ENCODE measurements around the gene OXNAD1. TPM values are rescaled to one million over a fixed set of nuclear protein-coding genes. Genes with fewer than 3 reads are reported as not detected.

Gene OXNAD1
- total and polyA plus RNA-seq, 5 donors from 2014 or later: 31.1 to 109 (median 60.6) TPM

DNA sequence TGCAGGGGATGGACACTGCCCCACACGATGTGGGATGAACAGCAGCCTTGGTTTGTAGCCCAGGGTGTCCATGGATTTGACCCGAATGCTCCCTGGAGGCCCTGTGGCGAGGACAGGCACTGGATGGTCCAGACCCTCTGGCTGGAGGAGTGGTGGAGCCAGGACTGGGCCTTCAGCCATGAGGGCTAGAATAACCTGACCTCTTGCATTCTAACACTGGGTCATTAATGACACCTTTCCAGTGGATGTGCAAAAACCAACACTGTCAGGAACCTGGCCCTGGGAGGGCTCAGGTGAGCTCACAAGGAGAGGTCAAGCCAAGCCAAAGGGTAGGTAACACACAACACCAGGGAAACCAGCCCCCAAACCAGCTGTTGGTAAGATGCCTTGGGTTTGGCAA is 51.4 kb downstream of the OXNAD1 start:
- Histone ChIP-seq H3K9me3 (ENCODE audit: control insufficient read depth in 2 of 2, low read length in 2 of 2) (no peaks in the 10 kb centered on the region), H3K4me1 (ENCODE audit: control insufficient read depth, insufficient read depth, low read length, poor library complexity, severe bottlenecking) (peaks cover 90% of the 10 kb centered on the region), H3K27ac (ENCODE audit: insufficient read depth, low read length, poor library complexity, severe bottlenecking) (peak overlapping the region; percentile 34), H3K4me3 (ENCODE audit: low read depth, low read length) (no peak overlapping the region), H3K27me3 (ENCODE audit: control insufficient read depth, insufficient read depth, low read length) (no peaks in the 10 kb centered on the region), H3K36me3 (ENCODE audit: control insufficient read depth, insufficient read depth, low read length) (peaks cover 61% of the 10 kb centered on the region)
- peaks cover 59% of the 10 kb centered on the region for H3K36me3 Mint-ChIP-seq
- H3K9me3 Mint-ChIP-seq: no peaks in the 10 kb centered on the region
- peak overlapping the region in 3 of 4 donors; percentile 77 to 82 (median 79) for H3K4me3 Mint-ChIP-seq
- H3K4me1 Mint-ChIP-seq: peaks cover 33 to 97% (median 75%) of the 10 kb centered on the region in 4 donors
- DNase-seq: no peak
- peak overlapping the region; percentile 91 to 100 (median 93) for H3K27ac Mint-ChIP-seq
- H3K27me3 Mint-ChIP-seq: no peaks in the 10 kb centered on the region
- ATAC-seq (ENCODE audit: low read depth in 2 of 2): no peak

DNA sequence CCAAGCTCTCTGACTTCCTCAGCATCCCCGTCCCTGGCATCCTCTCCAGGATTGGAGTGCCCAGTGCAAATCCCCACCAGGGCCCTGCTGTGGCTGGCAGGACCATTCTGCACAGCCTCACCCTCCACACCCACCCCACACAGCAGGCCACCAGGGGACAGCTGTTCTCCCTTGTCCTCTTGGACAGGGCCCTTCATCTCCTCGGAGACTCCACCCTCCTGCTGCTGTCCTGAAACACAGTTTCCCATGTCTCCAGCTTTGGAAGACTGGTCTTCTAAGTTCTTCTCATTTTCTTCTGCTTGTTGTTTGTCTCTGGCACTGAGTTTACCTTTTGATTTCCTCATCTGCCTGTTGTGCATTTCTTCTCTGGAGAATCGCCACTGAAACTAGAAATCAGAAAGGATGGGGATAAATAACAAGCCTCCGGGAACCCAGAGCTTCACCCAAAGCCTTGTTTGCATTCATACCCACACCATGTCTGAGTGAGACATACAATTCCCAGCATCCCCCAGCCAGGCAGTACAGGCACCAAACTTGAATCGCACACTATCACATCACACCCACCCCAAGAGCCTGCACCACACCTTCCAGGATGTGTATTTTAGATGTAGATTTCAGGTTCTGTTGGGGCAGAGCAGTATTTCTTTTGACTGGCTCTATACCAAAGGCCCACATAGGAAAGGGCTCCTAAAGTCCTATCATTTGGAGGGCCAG is 52.0 kb downstream of the OXNAD1 start:
- no peak for ATAC-seq (ENCODE audit: low read depth in 2 of 2)
- Histone ChIP-seq H3K9me3 (ENCODE audit: control insufficient read depth in 2 of 2, low read length in 2 of 2) (no peaks in the 10 kb centered on the region), H3K27ac (ENCODE audit: insufficient read depth, low read length, poor library complexity, severe bottlenecking) (peak overlapping the region; percentile 58), H3K27me3 (ENCODE audit: control insufficient read depth, insufficient read depth, low read length) (no peaks in the 10 kb centered on the region), H3K36me3 (ENCODE audit: control insufficient read depth, insufficient read depth, low read length) (peaks cover 68% of the 10 kb centered on the region), H3K4me3 (ENCODE audit: low read depth, low read length) (no peak overlapping the region), H3K4me1 (ENCODE audit: control insufficient read depth, insufficient read depth, low read length, poor library complexity, severe bottlenecking) (peaks cover 84% of the 10 kb centered on the region)
- peaks cover 59% of the 10 kb centered on the region for H3K36me3 Mint-ChIP-seq
- H3K4me1 Mint-ChIP-seq: peaks cover 27 to 95% (median 69%) of the 10 kb centered on the region in 4 donors
- DNase-seq: no peak
- peak overlapping the region; percentile 91 to 100 (median 93) for H3K27ac Mint-ChIP-seq
- H3K4me3 Mint-ChIP-seq: peak overlapping the region; percentile 1 to 82 (median 74)
- no peaks in the 10 kb centered on the region for H3K27me3 Mint-ChIP-seq
- H3K9me3 Mint-ChIP-seq: no peaks in the 10 kb centered on the region

DNA sequence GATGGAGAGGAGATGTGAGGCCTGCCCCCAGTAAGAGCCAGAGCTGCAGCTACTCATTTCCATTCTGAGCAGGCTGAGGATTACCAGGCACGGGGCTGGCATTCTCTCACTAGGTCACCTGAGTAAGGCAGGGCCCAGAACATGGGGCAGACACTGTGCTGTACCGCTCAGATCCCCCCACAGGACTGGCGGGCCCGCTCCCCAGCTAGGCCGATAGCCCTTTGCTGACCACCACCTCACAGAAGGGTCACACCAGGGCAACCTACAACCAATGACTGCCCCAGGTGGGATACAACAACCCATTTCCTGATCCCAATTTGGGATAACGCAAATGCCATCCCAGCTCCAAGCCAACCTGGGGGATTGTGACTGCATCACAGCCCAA is 52.5 kb downstream of the OXNAD1 start:
- Mint-ChIP-seq H3K27ac (peak overlapping the region; percentile 91 to 100 (median 93)), H3K4me1 (peaks cover 24 to 93% (median 65%) of the 10 kb centered on the region in 4 donors), H3K27me3 (no peaks in the 10 kb centered on the region), H3K36me3 (peaks cover 59% of the 10 kb centered on the region), H3K9me3 (no peaks in the 10 kb centered on the region), H3K4me3 (peak overlapping the region in 2 of 4 donors; percentile 68 to 82)
- no peaks in the 10 kb centered on the region for H3K27me3 ChIP-seq (ENCODE audit: control insufficient read depth, insufficient read depth, low read length)
- ATAC-seq (ENCODE audit: low read depth in 2 of 2) (no peak), DNase-seq (no peak)
- peaks cover 79% of the 10 kb centered on the region for H3K4me1 ChIP-seq (ENCODE audit: control insufficient read depth, insufficient read depth, low read length, poor library complexity, severe bottlenecking)
- no peak overlapping the region for H3K4me3 ChIP-seq (ENCODE audit: low read depth, low read length)
- peak overlapping the region; percentile 58 for H3K27ac ChIP-seq (ENCODE audit: insufficient read depth, low read length, poor library complexity, severe bottlenecking)
- H3K9me3 ChIP-seq (ENCODE audit: control insufficient read depth in 2 of 2, low read length in 2 of 2): no peaks in the 10 kb centered on the region
- peaks cover 73% of the 10 kb centered on the region for H3K36me3 ChIP-seq (ENCODE audit: control insufficient read depth, insufficient read depth, low read length)

DNA sequence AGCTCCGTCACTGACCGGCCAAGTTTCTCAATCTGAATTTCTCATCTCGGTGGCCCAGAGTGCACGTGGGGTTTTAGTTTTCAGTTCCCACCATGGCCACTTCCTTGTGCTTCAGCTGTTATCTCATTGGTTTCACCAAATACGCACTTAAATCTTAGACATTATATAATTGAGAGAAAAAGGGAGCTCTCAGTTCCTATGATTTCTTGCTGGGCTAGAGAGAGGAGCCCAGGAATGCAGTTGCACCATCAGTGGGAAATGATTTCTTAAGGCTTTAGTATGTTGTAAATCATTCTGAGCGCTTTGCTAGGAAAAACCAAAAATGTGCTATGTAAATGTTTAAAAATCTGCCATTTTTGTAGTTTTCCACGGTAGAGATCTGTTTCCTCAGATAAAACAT is 53.2 kb downstream of the OXNAD1 start:
- H3K27ac Mint-ChIP-seq: peak overlapping the region; percentile 91 to 94 (median 93)
- H3K9me3 Mint-ChIP-seq: no peaks in the 10 kb centered on the region
- no peak for ATAC-seq (ENCODE audit: low read depth in 2 of 2)
- no peaks in the 10 kb centered on the region for H3K27me3 ChIP-seq (ENCODE audit: control insufficient read depth, insufficient read depth, low read length)
- H3K36me3 ChIP-seq (ENCODE audit: control insufficient read depth, insufficient read depth, low read length): peaks cover 77% of the 10 kb centered on the region
- peaks cover 58% of the 10 kb centered on the region for H3K36me3 Mint-ChIP-seq
- no peak for DNase-seq
- peaks cover 72% of the 10 kb centered on the region for H3K4me1 ChIP-seq (ENCODE audit: control insufficient read depth, insufficient read depth, low read length, poor library complexity, severe bottlenecking)
- no peaks in the 10 kb centered on the region for H3K9me3 ChIP-seq (ENCODE audit: control insufficient read depth in 2 of 2, low read length in 2 of 2)
- no peak overlapping the region for H3K4me3 ChIP-seq (ENCODE audit: low read depth, low read length)
- peak overlapping the region in 3 of 4 donors; percentile 29 to 68 (median 39) for H3K4me3 Mint-ChIP-seq
- no peaks in the 10 kb centered on the region for H3K27me3 Mint-ChIP-seq
- peak overlapping the region; percentile 58 for H3K27ac ChIP-seq (ENCODE audit: insufficient read depth, low read length, poor library complexity, severe bottlenecking)
- peaks cover 24 to 88% (median 61%) of the 10 kb centered on the region in 4 donors for H3K4me1 Mint-ChIP-seq

DNA sequence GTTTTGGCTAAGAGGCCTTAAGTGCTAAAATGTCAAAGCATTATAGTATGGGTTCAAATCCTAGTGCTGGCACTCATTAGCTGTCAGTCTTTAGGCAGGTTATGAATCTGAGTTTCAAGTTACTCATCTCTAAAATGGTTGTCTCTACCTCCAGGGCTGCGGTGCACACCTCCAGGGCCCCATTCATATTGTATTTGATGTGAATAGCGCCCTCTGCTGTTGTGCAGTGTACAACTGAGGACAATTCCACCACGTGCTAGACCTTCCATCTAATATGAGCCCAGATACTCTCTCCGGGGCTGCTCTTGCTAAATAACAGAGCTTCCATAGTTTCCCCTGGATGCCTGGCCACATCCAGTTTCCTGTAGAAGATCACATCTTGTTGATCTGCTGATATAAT is 54.3 kb downstream of the OXNAD1 start:
- Mint-ChIP-seq H3K27ac (peak overlapping the region; percentile 86 to 94 (median 93)), H3K4me1 (peaks cover 24 to 83% (median 53%) of the 10 kb centered on the region in 4 donors), H3K4me3 (peak overlapping the region; percentile 10 to 64 (median 58)), H3K27me3 (no peaks in the 10 kb centered on the region), H3K36me3 (peaks cover 60% of the 10 kb centered on the region), H3K9me3 (peaks cover 0 to 1% (median 0%) of the 10 kb centered on the region in 7 donors)
- ATAC-seq (ENCODE audit: low read depth in 2 of 2) (peak; percentile 95), DNase-seq (peak; percentile 65 to 90 (median 81))
- H3K4me1 ChIP-seq (ENCODE audit: control insufficient read depth, insufficient read depth, low read length, poor library complexity, severe bottlenecking): peaks cover 61% of the 10 kb centered on the region
- peaks cover 88% of the 10 kb centered on the region for H3K36me3 ChIP-seq (ENCODE audit: control insufficient read depth, insufficient read depth, low read length)
- no peaks in the 10 kb centered on the region for H3K9me3 ChIP-seq (ENCODE audit: control insufficient read depth in 2 of 2, low read length in 2 of 2)
- H3K27me3 ChIP-seq (ENCODE audit: control insufficient read depth, insufficient read depth, low read length): no peaks in the 10 kb centered on the region
- peak overlapping the region; percentile 44 for H3K4me3 ChIP-seq (ENCODE audit: low read depth, low read length)
- H3K27ac ChIP-seq (ENCODE audit: insufficient read depth, low read length, poor library complexity, severe bottlenecking): peak overlapping the region; percentile 58

DNA sequence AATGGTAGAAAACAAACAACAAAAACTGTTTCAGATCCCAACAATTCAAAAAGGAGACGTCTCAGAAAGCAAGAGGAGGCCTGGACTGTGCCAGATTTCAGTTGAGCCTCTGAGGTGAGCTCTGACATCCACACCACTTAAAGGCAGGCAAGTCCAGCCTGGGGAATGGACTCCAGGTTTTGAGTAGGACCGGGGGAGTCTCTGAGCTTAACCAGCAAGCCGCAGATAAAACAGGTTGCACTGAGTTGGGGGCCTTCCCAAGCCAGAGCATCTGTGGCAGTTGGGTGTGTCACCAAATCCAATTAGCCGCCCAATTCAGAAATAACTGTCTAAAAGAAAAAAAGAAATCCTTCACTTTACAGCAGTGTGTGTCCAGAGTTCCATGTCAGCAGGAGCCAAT is 54.7 kb downstream of the OXNAD1 start:
- Histone ChIP-seq H3K4me3 (ENCODE audit: low read depth, low read length) (no peak overlapping the region), H3K4me1 (ENCODE audit: control insufficient read depth, insufficient read depth, low read length, poor library complexity, severe bottlenecking) (peaks cover 57% of the 10 kb centered on the region), H3K36me3 (ENCODE audit: control insufficient read depth, insufficient read depth, low read length) (peaks cover 86% of the 10 kb centered on the region), H3K27me3 (ENCODE audit: control insufficient read depth, insufficient read depth, low read length) (no peaks in the 10 kb centered on the region), H3K9me3 (ENCODE audit: control insufficient read depth in 2 of 2, low read length in 2 of 2) (no peaks in the 10 kb centered on the region), H3K27ac (ENCODE audit: insufficient read depth, low read length, poor library complexity, severe bottlenecking) (peak overlapping the region; percentile 58)
- Mint-ChIP-seq H3K9me3 (peaks cover 0 to 1% (median 0%) of the 10 kb centered on the region in 7 donors), H3K27ac (peak overlapping the region; percentile 86 to 94 (median 93)), H3K36me3 (peaks cover 59% of the 10 kb centered on the region), H3K27me3 (no peaks in the 10 kb centered on the region), H3K4me3 (peak overlapping the region in 2 of 4 donors; percentile 57 to 64), H3K4me1 (peaks cover 22 to 81% (median 50%) of the 10 kb centered on the region in 4 donors)
- ATAC-seq (ENCODE audit: low read depth in 2 of 2) (no peak), DNase-seq (no peak)

DNA sequence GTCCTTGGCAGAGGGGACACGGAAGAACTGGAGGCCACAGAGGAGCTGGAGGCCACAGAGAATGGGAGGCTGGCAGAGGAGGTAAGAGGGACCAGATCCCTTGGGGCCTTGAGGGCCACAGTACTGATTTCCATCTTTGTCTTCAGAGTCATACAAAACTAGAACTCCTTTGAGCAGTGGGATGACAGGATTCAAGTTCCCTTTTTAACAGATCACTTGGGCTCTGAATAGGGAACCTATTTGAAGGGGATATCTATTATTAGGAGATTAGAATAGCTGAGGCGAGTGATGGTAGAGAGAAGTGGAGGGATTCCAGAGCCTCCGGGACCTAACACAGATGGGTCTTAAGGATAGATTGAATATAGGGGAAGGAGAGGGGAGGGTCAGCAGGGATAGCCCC is 55.7 kb downstream of the OXNAD1 start:
- no peak for DNase-seq
- no peak for ATAC-seq (ENCODE audit: low read depth in 2 of 2)
- H3K27ac Mint-ChIP-seq: peak overlapping the region; percentile 33 to 93 (median 85)
- Histone ChIP-seq H3K27ac (ENCODE audit: insufficient read depth, low read length, poor library complexity, severe bottlenecking) (no peak overlapping the region), H3K9me3 (ENCODE audit: control insufficient read depth in 2 of 2, low read length in 2 of 2) (no peaks in the 10 kb centered on the region), H3K4me1 (ENCODE audit: control insufficient read depth, insufficient read depth, low read length, poor library complexity, severe bottlenecking) (peaks cover 47% of the 10 kb centered on the region), H3K4me3 (ENCODE audit: low read depth, low read length) (no peak overlapping the region), H3K36me3 (ENCODE audit: control insufficient read depth, insufficient read depth, low read length) (peaks cover 90% of the 10 kb centered on the region), H3K27me3 (ENCODE audit: control insufficient read depth, insufficient read depth, low read length) (no peaks in the 10 kb centered on the region)
- H3K4me1 Mint-ChIP-seq: peaks cover 15 to 76% (median 44%) of the 10 kb centered on the region in 4 donors
- no peaks in the 10 kb centered on the region for H3K27me3 Mint-ChIP-seq
- peaks cover 56% of the 10 kb centered on the region for H3K36me3 Mint-ChIP-seq
- H3K9me3 Mint-ChIP-seq: peaks cover 0 to 1% (median 0%) of the 10 kb centered on the region in 7 donors
- H3K4me3 Mint-ChIP-seq: peak overlapping the region in 2 of 4 donors; percentile 2 to 8

Measured in CD4-positive, CD25-positive, alpha-beta regulatory T cell (primary cell).